Lung microvascular endothelial cell (primary cell): Measurements from ENCODE around the gene PEX11B. TPM values are rescaled to one million over a fixed set of nuclear protein-coding genes. Genes with fewer than 3 reads are reported as not detected.

Source experiments
- DNase-seq, 2 donors: peaks; one replicate each; pipeline versions ENCODE4 v3.0.0 to v3.0.0-alpha.2; 2010; ENCODE audit warnings: low read depth in 2 of 2
- total RNA-seq: library from RNA; depleted of rRNA; stranded (reverse); fragments of >200 nt; gene quantifications from 2 replicates; pipeline ENCODE4 v1.2.1, GENCODE V29; 2014

Gene PEX11B
- total RNA-seq, 1 donor from 2014 or later = 31.9 TPM

DNA sequence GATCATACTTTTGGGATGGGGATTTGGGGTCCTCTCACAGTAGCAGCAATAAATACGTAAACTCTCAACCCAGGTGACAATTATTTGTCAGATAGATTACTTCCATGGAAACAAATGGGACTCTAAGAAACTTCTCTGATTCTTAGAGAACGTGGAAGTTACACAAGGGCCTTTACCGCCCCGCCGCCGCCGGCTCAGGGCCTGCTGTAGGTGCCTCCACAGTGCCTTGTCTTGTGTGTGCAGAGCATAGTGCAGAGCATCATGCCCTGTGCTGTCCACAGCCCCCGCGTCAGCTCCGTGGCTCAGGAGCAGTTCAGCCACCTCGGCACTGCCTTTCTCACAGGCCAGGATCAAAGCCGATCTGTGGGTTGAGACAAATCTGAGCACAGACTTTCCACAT lies 43.9 kb downstream of the PEX11B start:
- no peak for DNase-seq

DNA sequence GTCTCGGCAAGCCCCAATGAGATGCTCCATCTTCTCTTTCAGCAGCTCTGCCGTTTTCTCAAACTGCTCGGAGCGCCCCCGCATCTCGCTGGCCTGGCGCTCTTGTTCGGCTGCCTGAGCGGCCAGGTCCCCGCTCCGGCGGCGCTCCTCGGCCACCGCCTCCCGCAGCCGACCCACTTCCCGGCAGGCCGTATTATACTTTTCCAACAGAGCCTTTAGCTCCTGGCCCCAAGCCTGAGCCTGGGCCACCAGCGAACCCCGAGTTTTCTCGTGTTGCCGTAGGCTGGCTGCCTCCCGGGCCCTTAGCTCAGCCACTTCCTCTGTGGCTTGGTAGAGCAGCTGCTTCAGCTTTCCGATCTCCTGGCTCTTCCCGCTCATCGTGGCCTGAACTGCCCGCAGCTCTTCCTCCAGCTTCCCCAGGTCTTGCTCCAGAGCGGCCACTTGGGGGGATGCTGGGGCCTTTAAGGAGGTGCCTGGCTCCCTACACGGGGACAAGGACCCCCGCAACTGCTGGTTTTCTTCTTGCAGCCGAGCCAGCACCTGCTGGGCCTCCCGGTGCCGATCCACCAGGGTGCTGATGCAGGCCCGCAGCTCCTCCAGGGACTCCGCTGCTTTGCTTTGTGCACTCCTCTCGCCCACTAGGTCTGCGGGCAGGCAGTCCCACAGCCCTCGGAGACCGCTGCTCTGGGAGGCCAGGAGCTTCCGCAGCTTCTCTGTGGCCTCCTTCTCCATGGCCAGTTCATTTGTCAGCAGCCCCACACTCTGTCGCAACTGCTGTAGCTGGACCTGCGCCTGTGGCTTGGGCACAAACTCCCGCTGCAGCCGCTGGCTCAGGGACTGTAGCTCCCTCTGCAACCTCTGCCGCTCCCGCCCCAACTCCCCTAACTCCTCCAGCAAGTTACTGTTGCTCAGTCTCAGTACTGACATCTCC lies 46.3 kb downstream of the PEX11B start:
- no peak for DNase-seq

DNA sequence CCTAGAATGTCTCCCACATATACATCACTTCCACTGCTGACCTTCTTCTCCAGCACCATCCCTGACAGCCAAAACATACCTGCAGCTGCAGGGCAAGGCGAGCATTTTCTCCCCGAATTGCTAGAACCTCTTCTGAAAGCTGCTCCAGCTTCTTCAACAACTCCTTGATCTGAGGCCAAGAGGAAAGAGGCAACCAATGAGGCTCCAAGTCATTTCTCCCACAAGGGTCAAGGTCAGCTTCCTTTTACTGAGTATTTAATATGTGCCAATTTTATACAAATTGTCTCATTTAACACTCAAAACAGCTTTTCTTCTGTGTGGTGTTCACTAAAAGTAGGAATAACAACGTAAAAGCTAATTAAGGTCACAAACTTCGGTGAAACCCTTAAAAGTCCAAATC lies 50.3 kb downstream of the PEX11B start:
- DNase-seq = peak in 1 of 2 donors; percentile 58

DNA sequence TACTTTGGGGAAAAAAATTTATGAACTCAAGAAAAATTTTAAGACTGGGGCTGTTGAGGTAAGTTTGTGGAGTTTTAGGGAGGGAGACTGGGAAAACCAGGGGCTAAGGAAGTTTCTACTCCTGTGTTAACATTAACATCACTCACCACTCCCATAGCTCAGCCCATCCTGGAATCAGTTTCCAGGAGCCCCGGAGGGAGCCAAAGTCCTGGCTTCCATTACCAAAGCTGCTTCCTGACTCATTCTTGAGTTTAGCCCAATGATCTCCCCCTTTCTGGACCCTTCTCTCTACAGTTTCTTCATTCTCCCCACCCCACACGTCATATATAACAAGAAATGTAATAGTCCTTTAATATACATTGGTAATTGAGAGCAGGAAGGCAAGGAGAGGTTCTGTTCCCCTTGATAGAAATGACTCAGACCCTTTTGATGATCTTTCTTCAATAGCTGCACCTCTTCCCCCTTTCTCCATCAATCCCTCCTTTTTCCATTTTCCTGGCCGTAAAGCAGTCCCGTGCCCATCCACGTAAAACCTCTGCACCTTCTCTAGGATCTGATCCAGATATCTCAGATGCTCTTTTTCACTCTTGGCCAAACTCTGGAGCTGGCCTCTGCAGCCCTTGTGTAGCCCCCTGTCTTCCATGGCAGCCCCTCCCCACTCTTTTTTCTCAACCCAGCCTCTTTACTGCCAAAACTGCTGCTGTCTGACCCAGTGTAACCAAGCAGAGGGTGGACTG lies 55.1 kb downstream of the PEX11B start:
- no peak for DNase-seq

Other genes with a start within 250 kb of the PEX11B start
- gene PDZK1, start 211.3 kb downstream of the PEX11B start, total RNA-seq = not detected in 2 replicates
- not detected in 2 replicates for gene CD160, start 199.2 kb downstream of the PEX11B start, total RNA-seq
- gene RNF115, start 94.6 kb downstream of the PEX11B start, total RNA-seq = 9.5 and 9.8 TPM in 2 replicates
- gene POLR3C, start 94.5 kb downstream of the PEX11B start, total RNA-seq = 19.4 and 19.8 TPM in 2 replicates
- 2.4 and 3.1 TPM in 2 replicates for gene NUDT17, start 73.1 kb downstream of the PEX11B start, total RNA-seq
- 4.1 and 4.8 TPM in 2 replicates for gene PIAS3, start 59.6 kb downstream of the PEX11B start, total RNA-seq
- under 0.01 and 0.22 TPM in 2 replicates for gene ANKRD35, start 32.9 kb downstream of the PEX11B start, total RNA-seq
- gene ITGA10, start 8.7 kb downstream of the PEX11B start, total RNA-seq = 0.79 and 6.1 TPM in 2 replicates
- gene RBM8A, start 8.8 kb upstream of the PEX11B start, total RNA-seq = 71.7 and 77.8 TPM in 2 replicates
- gene LIX1L, start 39.3 kb upstream of the PEX11B start, total RNA-seq = 18.1 and 21.8 TPM in 2 replicates
- under 0.01 TPM in 1 of 2 replicates, not detected in the other for gene ANKRD34A, start 45.9 kb upstream of the PEX11B start, total RNA-seq
- gene POLR3GL, start 46.0 kb upstream of the PEX11B start, total RNA-seq = 12.9 and 14.9 TPM in 2 replicates
- 65.4 and 81.9 TPM in 2 replicates for gene TXNIP, start 77.9 kb upstream of the PEX11B start, total RNA-seq
- not detected in 2 replicates for gene HJV, start 103.0 kb upstream of the PEX11B start, total RNA-seq
- 0.22 and 0.40 TPM in 2 replicates for gene NBPF10, start 226.1 kb upstream of the PEX11B start, total RNA-seq